H1 (cell line): ENCODE data around the gene MAP2K5. TPM values are rescaled to one million over a fixed set of nuclear protein-coding genes. Genes with fewer than 3 reads are reported as not detected.

Experiments used
- EGR1 ChIP-seq: IDR thresholded peaks from 2 replicates; pipeline ENCODE4 v1.6.1; 2011; ENCODE audit warnings: low read depth, low read length, borderline replicate concordance
- JUND ChIP-seq: IDR thresholded peaks from 2 replicates; pipeline ENCODE4 v1.6.1; 2011; ENCODE audit warnings: mild to moderate bottlenecking, improper control_type of control experiment, low read length
- POU5F1 ChIP-seq: IDR thresholded peaks from 2 replicates; pipeline ENCODE4 v1.6.1; 2011; ENCODE audit warnings: low read depth, mild to moderate bottlenecking, low read length, moderate library complexity
- RAD21 ChIP-seq, 2 experiments: IDR thresholded peaks in 1 of 2; conservative IDR thresholded peaks in 1 of 2; 2 replicates each; pipeline ENCODE4 v1.6.1; 2011; ENCODE audit warnings: low read depth in 2 of 2, low read length in 2 of 2, improper control_type of control experiment in 1 of 2, inconsistent platforms in 1 of 2, mild to moderate bottlenecking in 1 of 2, moderate library complexity in 1 of 2
- RFX5 ChIP-seq: IDR thresholded peaks from 2 replicates; pipeline ENCODE4 v1.6.1; 2011; ENCODE audit warnings: low read depth, low read length, improper control_type of control experiment, borderline replicate concordance
- RXRA ChIP-seq: IDR thresholded peaks from 2 replicates; pipeline ENCODE4 v1.6.1; 2011; ENCODE audit warnings: low read depth, mild to moderate bottlenecking, low read length, moderate library complexity; ENCODE audit not compliant: insufficient read depth
- polyA plus RNA-seq, 7 experiments: library from polyadenylated mRNA; depleted of rRNA in 3 of 7; stranded (reverse) in 5 of 7; unstranded in 2 of 7; fragments of >200 nt in 5 of 7; fragments of 200-250 nt in 2 of 7; gene quantifications; 1 replicate in 5 of 7; 2 replicates in 1 of 7; 4 replicates in 1 of 7; pipeline versions ENCODE4 v1.2.1 to v1.2.3, GENCODE V29; 2011 to 2013; ENCODE audit warnings: missing spikeins in 2 of 7, mixed read lengths in 2 of 7
- total RNA-seq: library from RNA; stranded (reverse); fragmentation: NEBNext Ultra II Directional; extraction: Animal tissue kit (Norgen Biotek cat#: 25700); gene quantifications from 2 replicates; pipeline ENCODE4 v1.2.1, GENCODE V29; 2021

The MAP2K5 gene
- total and polyA plus RNA-seq, 2 of the 8 experiments (the other 6 are each of a cell fraction or from before 2014, with no cell fraction given) = 4.4 to 15.8 TPM

DNA sequence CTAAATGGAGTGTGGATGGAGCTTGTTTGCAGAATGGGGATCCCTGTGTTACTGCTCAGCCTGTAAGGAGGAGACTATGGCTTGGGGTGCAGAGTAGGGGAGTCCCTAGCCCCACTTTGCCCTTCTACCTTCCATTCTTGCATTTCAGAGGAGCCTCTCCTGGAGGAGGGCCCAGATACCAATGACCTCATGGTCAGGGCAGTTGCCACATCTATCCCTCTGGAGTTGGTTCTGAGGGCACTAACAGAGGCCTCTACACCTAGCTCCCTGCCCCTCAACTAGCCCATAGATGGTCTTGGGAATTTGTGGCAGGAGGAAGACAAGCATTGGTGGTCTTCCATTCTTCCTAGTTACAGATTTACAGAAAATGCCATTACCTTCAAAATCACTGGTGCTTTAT, 288.9 kb downstream of the MAP2K5 start (continued):
- no peak for TF ChIP-seq EGR1
- TF ChIP-seq POU5F1 = no peak
- TF ChIP-seq RFX5 = no peak
- TF ChIP-seq RAD21 (IDR thresholded peaks at IDR 0.05 in 1 of 2, conservative IDR thresholded peaks at IDR 0.05 in 1 of 2; ENCODE audit: low read depth in 2 of 2, low read length in 2 of 2) = no peak
- TF ChIP-seq RXRA = no peak
- TF ChIP-seq JUND = no peak
